Measurements from ENCODE around the gene PARD6A.

Gene PARD6A

DNA sequence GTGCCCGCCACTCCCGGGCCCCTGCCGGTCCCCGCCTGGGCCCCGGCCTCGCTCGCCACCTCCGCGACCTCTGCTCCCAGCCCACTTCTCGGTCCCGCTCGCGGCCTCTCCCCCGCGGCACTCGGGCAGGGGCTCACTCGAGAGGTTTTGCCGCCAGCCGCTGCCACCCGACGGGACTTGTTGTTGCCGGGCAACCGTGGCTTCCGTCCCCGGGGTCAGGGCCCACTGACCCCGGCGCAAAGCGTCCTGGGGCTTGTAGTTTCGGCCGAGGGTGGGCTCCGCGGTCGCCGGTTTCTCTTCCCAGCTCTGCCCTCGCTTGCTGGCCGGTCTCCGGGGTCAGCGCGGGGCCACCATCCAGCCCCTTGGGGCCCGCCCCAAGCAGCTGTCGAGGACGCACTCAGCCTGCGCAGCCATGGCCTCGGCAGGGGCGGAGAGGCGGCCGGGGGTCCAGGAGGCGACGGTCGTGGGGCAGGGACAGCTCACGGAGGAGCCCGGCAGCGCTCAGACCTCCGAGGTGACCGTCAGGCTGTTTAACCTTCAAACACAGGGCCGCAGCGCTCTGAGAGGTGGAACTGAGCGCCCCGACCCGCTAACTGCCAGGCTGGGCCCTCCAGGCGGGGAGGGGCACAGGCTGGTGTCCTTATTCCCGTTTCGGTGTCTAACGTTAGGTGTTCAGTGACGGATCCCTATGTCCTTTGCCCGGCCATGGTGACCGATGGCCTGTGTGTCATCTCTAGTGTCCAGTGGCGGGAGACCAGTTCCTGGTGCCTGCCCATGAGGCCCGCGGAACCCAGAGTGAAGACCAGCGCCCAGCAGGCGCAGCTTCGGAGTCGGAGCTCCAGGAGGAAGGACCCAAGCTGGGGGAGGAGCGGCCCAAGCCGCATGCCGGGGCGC, 6.0 kb downstream of the PARD6A start, which contains the start of the genes C16orf86 and ENKD1:
C16orf86 (plus strand) TSS at position 256 of the 894 bp plus-strand sequence; CDS start at position 413, 157 bp downstream.
ENKD1 (minus strand) TSS at position 192 of the 894 bp plus-strand sequence. CDS start 308 bp downstream, outside the sequence.
- in situ Hi-C loops (cut with HindIII; ENCODE audit: low sequenced_read_pairs): no loop called here

DNA sequence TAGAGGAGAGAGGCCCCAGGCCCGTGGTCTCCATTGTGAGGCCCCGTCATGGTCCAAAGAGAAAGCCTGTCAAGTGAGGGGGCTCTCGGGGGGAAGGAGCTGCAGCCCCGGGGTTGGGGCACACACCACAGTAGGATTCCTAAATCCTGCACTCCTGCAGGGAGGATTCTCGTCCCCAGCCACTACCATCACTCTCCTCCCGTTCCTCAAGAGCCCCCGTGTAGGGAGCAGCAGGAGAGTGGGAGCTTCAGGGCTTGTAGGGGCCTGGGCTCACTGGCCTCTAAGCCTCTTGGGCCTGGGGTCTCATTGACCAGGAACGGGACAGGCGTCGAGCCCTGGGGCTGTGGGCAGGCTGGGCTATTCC, 6.7 kb downstream of the PARD6A start:
- in situ Hi-C loops (cut with HindIII; ENCODE audit: low sequenced_read_pairs): no loop called here

DNA sequence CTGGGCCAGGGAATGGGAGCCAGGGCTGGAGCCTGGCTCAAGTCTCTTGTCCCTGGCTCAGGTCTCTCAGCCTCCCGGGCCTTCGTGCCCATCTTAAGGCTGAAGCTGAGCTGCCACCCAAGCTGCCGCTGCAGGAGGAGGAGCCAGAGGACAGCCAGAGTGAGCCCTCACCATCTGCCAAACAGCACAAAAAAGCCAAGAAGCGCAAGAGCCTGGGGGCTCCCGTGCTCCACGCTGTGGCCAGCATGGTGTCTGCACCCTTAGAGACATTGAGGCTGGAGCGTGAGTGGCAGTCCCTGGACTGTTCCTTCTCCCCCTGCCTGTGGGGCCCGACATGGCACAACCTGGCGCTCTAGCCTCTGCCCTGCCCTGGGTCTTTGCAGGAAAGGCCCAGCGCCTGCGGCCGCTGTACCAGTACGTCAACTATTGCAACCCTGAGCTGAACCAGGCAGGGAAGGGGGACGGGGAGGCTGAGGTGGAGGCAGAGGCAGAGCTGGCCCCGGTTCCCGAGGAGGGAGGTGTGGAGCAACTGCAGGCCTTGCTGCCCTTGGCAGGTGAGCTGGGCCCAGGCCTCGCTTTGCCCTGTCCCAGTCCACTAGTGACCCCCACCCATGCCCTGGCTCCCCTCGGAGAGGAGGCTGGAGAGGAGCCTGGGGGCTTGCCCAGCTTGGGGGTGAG, 7.2 kb downstream of the PARD6A start:
- in situ Hi-C loops (cut with HindIII; ENCODE audit: low sequenced_read_pairs): no loop called here

DNA sequence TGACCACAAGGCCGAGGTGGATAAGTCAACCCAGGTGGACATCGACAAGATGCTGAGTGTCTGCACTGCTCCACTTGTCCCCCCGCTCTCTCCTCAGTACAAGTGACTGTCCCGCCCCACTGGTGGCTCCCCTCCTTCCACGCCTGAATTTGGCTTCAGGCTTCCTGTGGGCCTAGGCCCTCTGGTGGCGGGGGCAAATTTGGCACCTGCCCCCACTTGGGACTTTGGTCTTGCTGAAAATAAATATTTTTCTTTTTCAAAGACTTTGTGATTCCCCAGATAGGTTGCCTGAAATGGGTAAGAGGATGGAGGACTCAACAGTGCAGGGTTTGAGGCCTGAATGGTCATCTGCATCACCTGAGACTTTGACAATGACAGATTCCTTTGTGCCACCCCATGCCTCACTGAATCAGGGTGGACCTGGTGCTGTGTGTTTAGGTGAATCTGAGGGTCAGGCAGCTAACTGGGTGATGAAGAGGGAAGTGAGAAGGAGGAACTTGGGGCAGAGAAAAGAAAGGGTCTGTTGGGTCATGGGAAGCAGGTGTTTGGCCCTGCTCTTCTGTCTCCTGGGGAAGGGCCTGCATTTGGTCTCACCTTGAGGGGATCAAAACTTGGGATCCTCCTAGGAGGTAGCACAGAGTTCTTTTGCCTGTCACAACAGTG, 7.9 kb downstream of the PARD6A start:
- in situ Hi-C loops (cut with HindIII; ENCODE audit: low sequenced_read_pairs): no loop called here

DNA sequence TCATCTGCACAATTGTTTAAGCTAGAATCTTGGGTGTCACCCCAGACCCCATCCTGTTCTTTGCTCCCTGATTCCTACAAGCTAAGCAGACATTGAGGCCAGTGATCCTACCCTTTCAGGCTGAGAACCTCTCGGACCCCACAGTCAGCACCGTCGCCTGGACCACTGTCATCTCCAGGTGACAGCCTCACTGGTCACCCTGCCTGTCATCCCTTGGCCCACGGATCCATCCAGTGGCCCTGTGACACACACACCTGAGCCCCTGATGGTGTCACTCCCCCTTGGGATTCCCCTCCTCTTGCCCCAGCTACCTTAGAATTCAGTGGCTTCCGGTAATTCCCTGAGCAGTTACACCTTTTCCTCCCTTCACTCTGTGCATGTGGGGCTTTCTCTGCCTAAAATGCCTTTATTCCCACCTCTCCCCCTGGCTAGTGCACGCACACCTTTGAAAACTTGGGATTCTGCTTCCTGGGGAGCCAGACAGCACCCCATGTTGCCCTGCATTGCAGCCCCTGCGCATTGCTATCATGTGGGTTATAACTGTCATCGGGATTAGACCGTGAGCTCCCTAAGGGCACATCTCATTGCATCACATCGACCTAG, 8.8 kb downstream of the PARD6A start:
- in situ Hi-C loops (cut with HindIII; ENCODE audit: low sequenced_read_pairs): no loop called here

DNA sequence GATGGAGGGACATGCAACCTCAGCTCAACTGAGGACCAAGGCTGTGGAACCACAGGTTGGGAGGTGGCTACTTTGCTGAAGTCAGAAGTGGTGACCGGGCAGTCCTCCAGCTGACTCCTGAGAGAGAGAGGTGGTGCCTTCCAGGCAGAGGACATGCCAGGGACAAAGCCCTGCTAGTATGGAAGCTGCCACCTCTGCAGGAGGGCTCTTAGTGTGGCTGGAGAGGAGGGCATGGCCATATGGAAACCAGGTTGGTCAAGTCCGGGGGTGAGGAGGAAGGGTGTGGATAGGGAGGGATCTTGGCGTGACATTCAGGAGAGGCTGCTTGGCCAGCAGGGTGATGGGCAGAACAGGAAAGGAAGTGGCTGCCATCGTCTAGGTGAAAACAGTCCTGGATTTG, 11.5 kb downstream of the PARD6A start:
- in situ Hi-C loops (cut with HindIII; ENCODE audit: low sequenced_read_pairs): no loop called here

DNA sequence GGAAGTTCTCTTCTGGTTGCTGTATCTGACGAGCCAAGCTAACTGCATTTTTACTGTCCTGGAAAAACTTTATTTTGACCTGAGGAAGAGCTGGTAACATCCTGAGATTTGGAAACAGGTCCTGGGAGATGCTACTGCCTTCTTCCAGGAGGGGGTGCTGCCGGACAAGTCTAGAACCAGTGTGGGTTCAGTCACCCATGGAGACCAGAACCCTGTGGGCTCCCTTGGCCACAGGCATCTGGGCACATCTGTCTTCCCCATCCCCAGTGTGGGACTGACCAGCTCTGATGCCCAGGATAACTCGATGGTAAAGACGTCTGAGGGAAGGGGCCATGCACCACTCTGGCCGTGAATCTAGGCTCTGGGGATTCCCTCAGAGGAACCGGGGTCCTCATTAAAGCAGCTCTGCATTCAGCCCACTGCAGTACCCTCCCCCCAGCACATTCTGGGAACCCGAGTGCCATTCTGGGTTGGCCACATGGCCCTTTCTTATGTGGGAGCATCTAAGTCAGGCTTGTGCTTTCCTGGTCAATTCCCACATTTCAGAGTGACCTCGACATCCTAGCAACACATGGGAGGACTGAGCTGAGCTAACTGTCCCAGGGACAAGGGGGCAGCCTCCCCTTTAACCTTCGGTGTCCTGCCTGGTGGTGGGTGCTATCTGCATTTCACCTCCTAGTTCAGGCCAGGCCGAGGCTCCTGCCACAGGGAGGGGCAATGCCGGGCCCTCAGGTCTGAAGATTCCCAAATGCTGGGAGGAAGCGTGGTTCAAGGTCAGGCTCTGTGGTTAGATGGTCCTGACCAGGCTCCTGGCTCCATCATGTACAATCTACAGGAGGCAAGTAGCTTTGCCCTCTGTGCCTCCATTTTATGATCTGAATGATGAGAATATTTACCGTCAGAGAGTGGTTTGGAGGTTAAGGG, 12.2 kb downstream of the PARD6A start:
- in situ Hi-C loops (cut with HindIII; ENCODE audit: low sequenced_read_pairs): no loop called here

DNA sequence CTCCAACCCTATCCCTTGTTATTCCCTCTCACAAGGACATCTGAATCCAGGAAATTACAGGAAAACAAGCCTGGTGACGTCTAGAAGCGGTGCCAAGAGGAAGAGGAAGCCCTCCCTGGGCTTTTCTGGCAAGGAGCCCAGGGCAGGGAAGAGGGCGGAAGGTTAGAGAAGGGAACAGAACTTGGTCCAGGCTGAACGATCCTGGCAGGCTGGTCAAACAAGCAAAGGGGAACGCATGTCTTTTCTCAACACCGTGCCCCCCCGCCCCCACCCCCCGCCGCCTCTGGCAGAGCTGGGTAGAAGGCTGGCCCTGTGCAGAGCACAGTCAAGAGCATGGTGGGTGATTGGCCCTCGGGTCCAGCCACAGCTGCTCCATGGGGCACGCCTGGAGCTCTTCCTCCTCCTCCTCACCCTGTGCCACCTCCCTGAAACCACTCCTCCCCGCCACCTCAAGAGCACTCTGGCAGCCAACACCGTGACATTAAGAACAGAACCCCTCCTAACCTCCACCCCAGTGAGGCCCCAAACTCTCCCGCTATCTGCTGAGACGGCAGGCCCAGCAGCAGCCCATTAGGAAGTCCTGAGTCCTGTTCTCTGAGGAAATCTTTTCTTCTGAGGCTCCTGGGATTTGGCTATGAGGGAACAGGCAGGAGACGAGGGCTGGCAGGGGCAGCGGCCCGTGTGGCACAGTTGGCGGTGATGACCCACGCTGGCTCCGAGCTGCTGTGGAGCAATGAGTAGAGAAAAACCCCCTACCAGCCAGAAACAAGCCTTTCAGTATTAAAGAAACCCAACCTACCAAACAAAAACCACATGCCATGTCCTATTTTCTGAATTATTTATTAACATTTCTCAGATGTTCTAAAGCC, 13.2 kb downstream of the PARD6A start:
- in situ Hi-C loops (cut with HindIII; ENCODE audit: low sequenced_read_pairs): no loop called here

DNA sequence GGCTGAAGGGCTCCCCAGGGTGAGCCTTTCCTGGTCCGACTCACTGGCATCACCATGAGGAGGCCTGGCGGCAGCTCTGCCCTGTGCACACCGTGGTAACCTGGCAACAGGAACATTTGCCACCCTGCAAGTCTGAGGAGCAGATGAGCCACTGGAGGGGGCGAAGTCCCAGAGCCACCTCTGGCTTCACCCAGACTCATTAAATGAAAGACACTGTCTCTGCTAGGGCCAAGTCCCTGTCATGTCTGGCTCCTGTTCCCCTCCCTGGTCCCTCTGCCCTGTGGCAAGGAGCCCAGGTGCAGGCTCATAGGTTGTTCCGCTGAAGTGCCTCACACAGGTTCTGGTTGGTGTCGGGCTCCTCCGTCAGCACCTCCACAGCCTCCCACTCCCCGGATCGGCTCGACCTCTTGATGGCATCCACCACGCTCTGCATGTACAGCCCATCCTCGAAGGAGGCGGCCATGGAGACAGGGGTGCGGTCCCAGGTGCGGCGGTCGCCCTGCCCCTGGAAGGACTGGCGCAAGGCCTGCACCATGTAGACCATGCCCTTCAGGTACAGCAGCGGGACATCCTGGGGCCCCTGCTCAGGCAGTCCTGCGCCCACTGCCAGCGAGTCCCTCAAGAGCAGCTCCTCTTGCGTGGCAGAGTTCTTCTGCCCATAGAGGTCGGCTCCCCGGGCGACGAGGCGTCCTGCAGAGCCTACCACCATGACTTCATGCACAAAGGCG, 14.3 kb downstream of the PARD6A start:
- in situ Hi-C loops (cut with HindIII; ENCODE audit: low sequenced_read_pairs): loop anchor here (25.0 kb wide), 1 partner anchor 88 kb away; no protein-coding TSS in a partner anchor

DNA sequence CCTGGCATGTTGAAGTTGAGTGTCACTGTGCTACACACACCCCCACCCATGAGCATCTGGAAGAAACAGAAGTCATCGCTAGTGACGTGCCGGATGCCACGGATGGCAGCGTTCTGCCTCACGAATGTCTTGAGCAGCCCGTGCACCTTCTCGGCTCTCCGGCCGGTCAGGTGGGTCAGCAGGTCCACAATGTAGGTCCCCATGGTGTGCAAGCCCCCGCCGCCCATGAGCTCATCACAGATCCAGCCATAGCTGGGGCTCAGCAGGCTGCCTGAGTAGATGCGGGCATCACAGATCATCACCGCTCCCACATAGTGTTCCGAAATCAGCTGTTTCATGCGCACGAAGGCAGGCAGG, 14.8 kb downstream of the PARD6A start:
- in situ Hi-C loops (cut with HindIII; ENCODE audit: low sequenced_read_pairs): loop anchor here (25.0 kb wide), 1 partner anchor 88 kb away; no protein-coding TSS in a partner anchor

DNA sequence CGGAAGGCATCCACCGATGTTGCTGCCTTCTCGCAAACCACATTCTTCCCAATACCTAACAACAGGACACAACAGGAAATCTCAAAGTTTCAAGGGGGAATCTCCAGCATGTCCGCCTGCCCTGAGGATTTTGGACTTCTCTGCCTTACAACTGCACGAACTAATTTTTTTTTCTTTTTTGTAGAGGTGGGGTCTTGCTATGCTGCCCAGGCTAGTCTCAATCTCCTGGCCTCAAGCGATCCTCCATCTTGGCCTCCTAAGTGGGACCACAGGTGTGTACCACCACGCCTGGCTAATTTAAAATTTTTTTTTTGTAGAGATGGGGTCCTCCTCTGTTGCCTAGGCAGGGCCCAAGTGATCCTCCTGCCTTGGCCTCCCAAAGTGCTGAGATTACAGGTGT, 15.2 kb downstream of the PARD6A start:
- in situ Hi-C loops (cut with HindIII; ENCODE audit: low sequenced_read_pairs): loop anchor here (25.0 kb wide), 1 partner anchor 89 kb away; no protein-coding TSS in a partner anchor

DNA sequence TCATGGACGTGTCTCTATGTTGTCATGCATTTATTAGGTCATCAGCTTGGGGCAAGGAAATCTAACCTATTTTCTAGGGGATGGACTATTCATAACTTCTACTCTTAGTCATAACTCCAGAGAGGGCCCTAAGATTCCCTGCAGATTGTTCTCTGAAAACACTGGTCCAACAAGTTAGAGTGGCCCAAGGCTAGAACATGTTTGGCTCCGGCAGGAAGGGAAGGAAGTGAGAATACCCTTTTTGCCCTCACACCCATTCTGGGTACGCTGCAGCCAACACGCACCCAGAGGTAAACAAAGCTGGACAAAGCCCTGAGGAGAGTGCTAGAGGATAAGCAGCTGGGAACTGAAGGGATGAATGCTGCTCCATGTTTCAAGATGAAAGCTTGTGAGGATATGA, 15.8 kb downstream of the PARD6A start:
- in situ Hi-C loops (cut with HindIII; ENCODE audit: low sequenced_read_pairs): loop anchor here (25.0 kb wide), 1 partner anchor 89 kb away; no protein-coding TSS in a partner anchor

DNA sequence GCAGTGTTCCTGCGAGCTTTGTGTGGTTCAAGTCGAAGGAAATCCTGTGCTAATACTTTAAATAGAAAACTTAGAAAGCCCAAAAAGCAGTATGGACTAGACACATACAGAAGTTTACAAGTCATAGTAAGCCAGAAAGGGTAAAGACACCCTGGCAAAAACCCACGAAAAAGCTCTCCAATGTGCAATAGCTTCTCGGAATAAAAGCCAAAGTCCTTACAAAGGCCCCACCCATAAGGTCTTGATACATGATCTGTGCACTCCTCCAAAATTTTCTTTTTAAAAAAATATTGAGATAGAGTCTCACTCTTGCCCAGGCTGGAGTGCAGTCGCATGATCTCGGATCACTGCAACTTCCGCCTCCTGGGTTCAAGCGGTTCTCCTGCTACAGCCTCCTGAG, 16.2 kb downstream of the PARD6A start:
- in situ Hi-C loops (cut with HindIII; ENCODE audit: low sequenced_read_pairs): loop anchor here (25.0 kb wide), 1 partner anchor 90 kb away; no protein-coding TSS in a partner anchor

DNA sequence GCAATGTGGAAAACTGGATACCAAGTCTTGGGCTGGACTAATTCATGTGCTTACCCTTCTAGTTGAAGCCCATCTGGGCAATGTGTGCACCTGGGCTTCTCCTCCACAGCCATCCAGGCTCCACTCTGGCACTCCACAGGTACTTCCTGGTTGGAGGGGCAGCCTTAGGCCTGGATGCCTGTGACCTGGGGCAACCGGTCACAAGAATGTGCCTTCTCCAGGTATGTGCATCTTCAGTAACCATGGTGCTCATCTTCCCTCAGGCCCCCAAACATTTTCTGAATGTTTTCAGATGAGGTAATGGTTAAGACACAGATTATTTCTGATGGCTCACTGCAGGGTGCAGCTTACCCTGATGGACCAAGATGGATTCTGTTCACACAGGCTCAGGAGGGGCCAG, 17.0 kb downstream of the PARD6A start:
- in situ Hi-C loops (cut with HindIII; ENCODE audit: low sequenced_read_pairs): loop anchor here (25.0 kb wide), 1 partner anchor 90 kb away; no protein-coding TSS in a partner anchor

DNA sequence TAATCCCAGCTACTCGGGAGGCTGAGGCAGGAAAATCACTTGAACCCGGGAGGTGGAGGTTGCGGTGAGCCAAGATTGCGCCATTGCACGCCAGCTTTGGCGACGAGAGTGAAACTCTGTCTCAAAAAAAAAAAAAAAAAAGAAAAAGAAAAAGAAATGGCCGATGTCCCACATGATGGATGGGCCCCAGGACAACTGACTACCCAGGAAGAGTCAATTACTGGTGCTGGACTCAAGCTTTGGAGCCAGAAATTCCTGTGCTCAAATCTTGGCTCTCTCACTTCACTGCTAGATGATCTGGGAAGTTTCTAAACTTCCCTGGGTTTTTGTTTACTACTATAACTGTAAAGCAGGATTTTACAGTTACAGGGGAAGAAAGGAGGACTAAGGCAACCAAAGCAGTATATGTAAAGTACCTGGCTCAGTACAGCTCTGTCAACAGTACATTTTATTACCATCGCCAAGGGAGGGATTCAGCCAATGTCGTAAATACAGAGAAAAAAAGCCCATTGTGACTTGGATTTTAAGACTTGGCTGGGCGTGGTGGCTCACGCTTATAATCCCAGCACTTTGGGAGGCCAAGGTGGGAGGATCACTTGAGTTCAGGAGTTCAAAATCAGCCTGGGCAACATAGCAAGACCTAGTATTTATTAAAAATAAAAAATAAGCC, 17.7 kb downstream of the PARD6A start:
- in situ Hi-C loops (cut with HindIII; ENCODE audit: low sequenced_read_pairs): loop anchor here (25.0 kb wide), 1 partner anchor 91 kb away; no protein-coding TSS in a partner anchor

DNA sequence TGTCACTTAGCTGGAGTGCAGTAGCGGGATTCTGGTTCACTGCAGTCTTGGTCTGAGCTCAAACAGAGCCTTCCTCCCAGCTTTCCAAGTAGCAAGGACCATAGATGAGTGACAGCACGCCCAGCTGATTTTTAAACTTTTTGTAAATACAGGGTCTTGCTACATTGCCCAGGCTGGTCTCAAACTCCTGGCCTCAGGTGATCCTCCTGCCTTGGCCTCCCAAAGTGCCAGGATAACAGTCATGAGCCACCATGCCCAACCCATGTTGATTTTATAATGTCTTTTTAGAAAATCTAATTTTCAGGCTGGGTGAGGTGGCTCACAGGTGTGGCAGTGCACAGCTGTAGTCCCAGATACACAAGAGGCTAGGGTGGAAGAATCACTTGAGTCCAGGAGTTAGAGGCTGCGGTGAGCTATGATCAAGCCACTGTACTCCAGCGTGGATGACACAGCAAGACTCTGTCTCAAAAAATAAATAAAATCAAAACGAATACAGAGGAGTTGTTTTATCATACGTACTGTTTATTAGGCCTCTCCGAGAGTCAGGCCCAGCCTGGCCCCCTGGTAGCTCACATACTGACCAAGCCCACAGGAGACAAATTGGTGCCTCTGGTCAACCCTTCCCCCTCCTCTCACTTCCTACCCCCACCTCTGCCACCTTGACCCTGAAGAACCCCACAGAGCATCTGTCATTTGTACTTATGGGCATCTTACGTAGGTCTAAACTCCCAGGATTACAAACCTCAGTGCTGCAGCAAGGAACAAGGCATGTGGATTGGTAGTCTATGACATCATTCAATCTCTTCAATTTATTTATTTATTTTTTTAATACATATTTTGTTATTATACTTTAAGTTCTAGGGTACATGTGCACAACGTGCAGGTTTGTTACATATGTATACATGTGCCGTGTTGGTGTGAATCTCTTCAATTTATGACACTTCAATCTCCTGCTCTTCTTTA, 19.5 kb downstream of the PARD6A start:
- in situ Hi-C loops (cut with HindIII; ENCODE audit: low sequenced_read_pairs): loop anchor here (25.0 kb wide), 1 partner anchor 93 kb away; no protein-coding TSS in a partner anchor
